ENCODE data around the gene SLC25A21. TPM values are rescaled to one million over a fixed set of nuclear protein-coding genes. Genes with fewer than 3 reads are reported as not detected.

SLC25A21 gene
- total and polyA plus RNA-seq, 7 donors, result 0.07 to 0.37 (median 0.18) TPM; not detected in 1

DNA sequence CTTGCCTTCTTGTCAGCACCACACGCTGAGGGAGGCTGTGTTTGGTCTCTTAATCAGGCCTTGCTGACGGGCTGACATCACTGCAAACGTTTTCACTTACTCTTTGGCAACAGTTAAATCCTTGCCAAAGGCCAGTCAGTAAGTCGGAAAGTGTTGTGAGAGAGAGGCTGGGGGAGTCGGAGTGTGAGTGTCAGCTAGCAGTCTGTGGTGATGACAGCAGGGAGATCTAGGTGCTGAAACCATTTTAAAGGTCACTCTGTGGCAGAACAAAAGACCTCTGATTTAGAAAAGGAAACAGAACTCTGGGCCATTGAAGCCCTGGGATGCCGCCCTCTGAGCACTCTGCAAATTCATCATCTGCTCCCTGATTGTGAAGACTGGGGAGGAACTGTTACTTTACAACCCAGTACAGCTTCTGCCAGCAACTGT is 367.3 kb downstream of the SLC25A21 start:
- H3K4me1 ChIP-seq, result no peaks in the 10 kb centered on the region
- H3K4me3 ChIP-seq, result no peak overlapping the region
- no peaks in the 10 kb centered on the region for H3K36me3 ChIP-seq (ENCODE audit: insufficient read depth in 1 of 2, low read depth in 1 of 2)
- H3K27me3 ChIP-seq (ENCODE audit: insufficient read depth in 3 of 3, low read length in 2 of 3), result no peaks in the 10 kb centered on the region
- H3K27ac ChIP-seq, result no peak overlapping the region
- ATAC-seq (no peak), DNase-seq (no peak)
- intact Hi-C loops (cut with DNase I), result no loop called here
- 24 to 32% (median 25%) methylated on average over 6 of the region's 6 CpGs for WGBS, 3 donors
- TF ChIP-seq, protein P1, sequence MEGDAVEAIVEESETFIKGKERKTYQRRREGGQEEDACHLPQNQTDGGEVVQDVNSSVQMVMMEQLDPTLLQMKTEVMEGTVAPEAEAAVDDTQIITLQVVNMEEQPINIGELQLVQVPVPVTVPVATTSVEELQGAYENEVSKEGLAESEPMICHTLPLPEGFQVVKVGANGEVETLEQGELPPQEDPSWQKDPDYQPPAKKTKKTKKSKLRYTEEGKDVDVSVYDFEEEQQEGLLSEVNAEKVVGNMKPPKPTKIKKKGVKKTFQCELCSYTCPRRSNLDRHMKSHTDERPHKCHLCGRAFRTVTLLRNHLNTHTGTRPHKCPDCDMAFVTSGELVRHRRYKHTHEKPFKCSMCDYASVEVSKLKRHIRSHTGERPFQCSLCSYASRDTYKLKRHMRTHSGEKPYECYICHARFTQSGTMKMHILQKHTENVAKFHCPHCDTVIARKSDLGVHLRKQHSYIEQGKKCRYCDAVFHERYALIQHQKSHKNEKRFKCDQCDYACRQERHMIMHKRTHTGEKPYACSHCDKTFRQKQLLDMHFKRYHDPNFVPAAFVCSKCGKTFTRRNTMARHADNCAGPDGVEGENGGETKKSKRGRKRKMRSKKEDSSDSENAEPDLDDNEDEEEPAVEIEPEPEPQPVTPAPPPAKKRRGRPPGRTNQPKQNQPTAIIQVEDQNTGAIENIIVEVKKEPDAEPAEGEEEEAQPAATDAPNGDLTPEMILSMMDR (IDR thresholded peaks at IDR 0.05), result no peak
- no peaks in the 10 kb centered on the region for H3K9me3 ChIP-seq

- H3K4me1 ChIP-seq, result no peaks in the 10 kb centered on the region
- TF ChIP-seq, protein P1 (IDR thresholded peaks at IDR 0.05), result no peak
- ATAC-seq, result no peak
- H3K27ac ChIP-seq, result no peak overlapping the region
- H3K9me3 ChIP-seq, result no peaks in the 10 kb centered on the region
- H3K27me3 ChIP-seq (ENCODE audit: insufficient read depth in 3 of 3, low read length in 2 of 3), result no peaks in the 10 kb centered on the region
- intact Hi-C loops (cut with DNase I), result no loop called here
- DNase-seq, result no peak
- no peaks in the 10 kb centered on the region for H3K36me3 ChIP-seq (ENCODE audit: insufficient read depth in 1 of 2, low read depth in 1 of 2)
- WGBS, 3 donors, result 51 to 62% (median 61%) methylated on average over 1 of the region's 1 CpG
- no peak overlapping the region for H3K4me3 ChIP-seq
Measured at GRCh38 chr14:36797634-36798033, 374.8 kb downstream of the SLC25A21 start.

DNA sequence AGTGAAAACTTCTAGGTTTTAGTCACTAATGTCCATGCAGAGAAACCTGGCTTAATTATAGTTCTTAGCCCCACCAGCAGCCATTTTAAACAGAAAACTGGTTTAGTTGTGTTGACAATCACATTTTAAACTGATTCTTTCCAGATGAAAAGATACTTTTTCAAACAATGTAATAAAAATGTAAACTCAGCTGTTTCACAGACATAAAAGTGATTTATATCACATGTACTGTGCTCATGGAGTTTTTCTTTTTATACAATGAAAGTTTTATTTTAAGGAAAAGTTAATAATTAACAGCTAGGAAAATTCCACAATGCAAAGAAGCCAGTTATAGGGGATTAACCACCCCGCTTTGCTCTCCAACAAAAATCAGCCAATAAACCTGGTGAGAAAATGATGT is 381.0 kb downstream of the SLC25A21 start:
- DNase-seq (no peak), ATAC-seq (no peak)
- intact Hi-C loops (cut with DNase I), result no loop called here
- WGBS, 3 donors, result 67 to 79% (median 68%) methylated on average over 1 of the region's 1 CpG
- Histone ChIP-seq H3K4me1 (no peaks in the 10 kb centered on the region), H3K4me3 (no peak overlapping the region), H3K9me3 (no peaks in the 10 kb centered on the region), H3K27ac (no peak overlapping the region), H3K27me3 (ENCODE audit: insufficient read depth in 3 of 3, low read length in 2 of 3) (no peaks in the 10 kb centered on the region), H3K36me3 (ENCODE audit: insufficient read depth in 1 of 2, low read depth in 1 of 2) (no peaks in the 10 kb centered on the region)
- TF ChIP-seq, protein P1 (IDR thresholded peaks at IDR 0.05), result no peak

GRCh38 chr14:36785511-36785910 is 386.9 kb downstream of the SLC25A21 start:
- Histone ChIP-seq H3K36me3 (ENCODE audit: insufficient read depth in 1 of 2, low read depth in 1 of 2) (no peaks in the 10 kb centered on the region), H3K9me3 (peaks cover 9% of the 10 kb centered on the region), H3K4me3 (no peak overlapping the region), H3K4me1 (no peaks in the 10 kb centered on the region), H3K27ac (no peak overlapping the region), H3K27me3 (ENCODE audit: insufficient read depth in 3 of 3, low read length in 2 of 3) (no peaks in the 10 kb centered on the region)
- 89 to 100% (median 90%) methylated on average over 1 of the region's 1 CpG for WGBS, 3 donors
- ATAC-seq (no peak), DNase-seq (no peak)
- TF ChIP-seq, protein P1 (IDR thresholded peaks at IDR 0.05), result no peak
- intact Hi-C loops (cut with DNase I), result no loop called here

DNA sequence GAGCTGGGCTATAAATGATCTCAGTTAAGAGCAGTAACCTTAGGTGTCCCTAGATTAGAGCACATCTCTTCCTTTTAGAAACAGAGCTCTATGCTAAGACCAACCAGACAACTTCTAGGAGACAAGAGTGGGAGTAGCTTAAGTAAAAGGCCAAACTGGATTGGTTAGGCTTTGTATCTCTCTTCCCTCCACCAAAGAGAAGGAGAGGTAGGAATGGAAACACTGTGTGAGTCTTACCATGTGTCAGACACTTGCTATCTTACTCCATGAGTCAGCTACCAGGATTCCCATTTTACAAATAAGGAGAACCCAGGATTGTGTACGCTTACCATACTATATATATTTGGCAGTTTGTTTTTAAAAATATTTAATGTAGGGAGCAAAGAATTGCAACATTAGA is 387.9 kb downstream of the SLC25A21 start:
- H3K36me3 ChIP-seq (ENCODE audit: insufficient read depth in 1 of 2, low read depth in 1 of 2), result no peaks in the 10 kb centered on the region
- DNase-seq (no peak), ATAC-seq (no peak)
- H3K4me1 ChIP-seq, result no peaks in the 10 kb centered on the region
- TF ChIP-seq, protein P1 (IDR thresholded peaks at IDR 0.05), result no peak
- H3K27ac ChIP-seq, result no peak overlapping the region
- H3K9me3 ChIP-seq, result peaks cover 9% of the 10 kb centered on the region
- no peaks in the 10 kb centered on the region for H3K27me3 ChIP-seq (ENCODE audit: insufficient read depth in 3 of 3, low read length in 2 of 3)
- intact Hi-C loops (cut with DNase I), result no loop called here
- H3K4me3 ChIP-seq, result no peak overlapping the region
- WGBS, 3 donors, result 88 to 93% (median 92%) methylated on average over 1 of the region's 1 CpG

Measured in psoas muscle (tissue), 8 donors.